Measurements from ENCODE around the gene ENG.

- TF ChIP-seq CTCF (IDR thresholded peaks at IDR 0.05) (no peak), POLR2A (IDR thresholded peaks at IDR 0.05) (no peak)
Measured at GRCh38 chr9:127791085-127791484, 63.4 kb downstream of the ENG start.

All from esophagus squamous epithelium (tissue), 4 donors.